HG02759 (cell line): ENCODE results near the gene SAXO2.
"Not testable (repeated sequence)": the region's sequence is repeated elsewhere in the genome, so short reads cannot be mapped to it uniquely, and the experiment has no call there.

Source experiments
- ATAC-seq: cut with Tn5 transposase; IDR thresholded peaks from one replicate; pipeline ENCODE4 v1.9.1; 2021; ENCODE audit warnings: mild to moderate bottlenecking, moderate library complexity; ENCODE audit not compliant: unreplicated experiment

The SAXO2 gene, protein sequence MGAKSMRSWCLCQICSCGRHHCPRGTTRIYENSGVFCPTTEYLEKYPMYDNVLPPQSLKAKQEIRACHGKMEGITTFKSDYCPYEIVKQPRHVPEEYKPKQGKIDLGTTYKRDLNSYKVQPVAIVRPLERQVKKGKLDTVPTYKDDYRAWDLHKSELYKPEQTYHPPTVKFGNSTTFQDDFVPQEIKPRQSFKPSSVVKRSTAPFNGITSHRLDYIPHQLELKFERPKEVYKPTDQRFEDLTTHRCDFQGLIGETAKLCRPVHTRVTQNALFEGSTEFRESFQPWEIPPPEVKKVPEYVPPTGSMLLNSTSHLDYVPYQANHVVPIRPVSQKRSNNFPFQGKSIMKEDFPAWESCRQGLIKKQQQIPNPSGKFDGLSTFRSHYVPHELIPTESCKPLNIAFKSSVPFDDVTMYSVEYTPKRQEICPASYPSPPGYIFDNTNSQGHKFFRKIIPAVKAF

DNA sequence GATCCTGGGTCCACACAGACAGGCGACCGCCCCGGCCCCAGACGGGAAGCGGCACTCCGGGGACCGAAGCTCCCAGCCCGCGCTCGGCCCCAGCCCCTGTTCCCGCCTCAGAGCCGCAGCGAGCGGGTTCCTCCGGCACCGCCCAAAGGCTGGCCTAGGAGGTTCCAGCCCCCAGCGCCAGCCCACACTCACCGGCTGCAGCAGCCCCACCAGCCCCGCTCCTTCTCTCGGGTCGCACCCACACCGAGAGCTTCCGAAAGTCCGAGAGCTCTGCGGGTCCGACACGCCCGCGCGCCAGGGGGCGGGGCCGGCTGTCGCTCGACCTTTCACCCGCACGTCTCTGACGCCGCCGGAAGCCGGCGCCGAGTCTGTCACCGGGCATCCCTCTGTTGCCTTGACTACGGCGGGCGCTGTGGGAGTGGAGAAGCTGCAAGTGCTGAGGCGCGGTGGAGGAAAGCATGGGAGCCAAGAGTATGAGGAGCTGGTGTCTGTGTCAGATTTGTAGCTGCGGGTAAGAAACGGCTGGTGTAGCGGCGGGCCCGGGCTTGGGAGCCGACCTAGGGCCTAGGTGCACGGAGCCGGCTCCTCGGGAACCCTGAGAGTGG is at the start of gene SAXO2, which contains the start of gene EFL1:
SAXO2 (plus strand) TSS at position 397 of the 605 bp plus-strand sequence; CDS start at position 459, 62 bp downstream.
EFL1 (minus strand) TSS at position 313 of the 605 bp plus-strand sequence. CDS start 956 bp downstream, outside the sequence.
- peak; percentile 95 for ATAC-seq

DNA sequence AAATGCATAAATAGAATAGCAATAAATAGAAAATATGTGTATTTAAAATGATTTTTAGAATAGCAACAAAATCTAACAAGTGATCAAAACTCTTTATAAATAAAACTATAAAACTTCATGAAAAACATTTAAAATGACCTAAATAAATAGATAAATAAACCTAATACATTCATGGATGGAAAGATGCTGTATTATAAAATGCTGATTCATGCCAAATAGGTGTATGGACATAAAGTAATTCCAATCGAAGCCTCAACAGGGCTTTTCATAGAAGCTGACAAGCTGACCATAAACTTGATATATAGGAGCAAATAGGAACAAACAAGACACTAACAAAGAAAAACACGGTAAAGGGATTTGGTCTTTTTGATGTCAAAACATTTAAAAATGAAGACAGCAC is 46.5 kb upstream of the SAXO2 start:
- not testable (repeated sequence) for ATAC-seq

DNA sequence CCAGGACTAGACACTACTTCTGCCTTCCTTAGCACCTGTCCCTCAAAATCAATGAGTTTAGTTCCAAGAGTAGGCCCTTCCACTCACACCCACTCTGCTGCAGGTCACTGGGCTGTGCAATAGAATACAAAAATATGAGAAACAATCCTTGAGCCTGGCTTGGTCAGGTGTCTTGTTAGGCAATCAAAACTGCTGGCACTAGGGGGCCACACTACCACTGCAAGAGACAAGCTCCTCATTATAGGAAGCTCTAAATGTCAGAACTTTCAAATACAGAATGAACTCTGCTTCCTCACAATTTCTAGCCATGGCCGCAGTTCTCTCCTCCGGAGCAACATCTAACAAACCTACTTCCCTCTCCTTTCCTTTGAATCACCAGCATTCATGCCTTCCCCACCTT is 41.1 kb upstream of the SAXO2 start:
- not testable (repeated sequence) for ATAC-seq

DNA sequence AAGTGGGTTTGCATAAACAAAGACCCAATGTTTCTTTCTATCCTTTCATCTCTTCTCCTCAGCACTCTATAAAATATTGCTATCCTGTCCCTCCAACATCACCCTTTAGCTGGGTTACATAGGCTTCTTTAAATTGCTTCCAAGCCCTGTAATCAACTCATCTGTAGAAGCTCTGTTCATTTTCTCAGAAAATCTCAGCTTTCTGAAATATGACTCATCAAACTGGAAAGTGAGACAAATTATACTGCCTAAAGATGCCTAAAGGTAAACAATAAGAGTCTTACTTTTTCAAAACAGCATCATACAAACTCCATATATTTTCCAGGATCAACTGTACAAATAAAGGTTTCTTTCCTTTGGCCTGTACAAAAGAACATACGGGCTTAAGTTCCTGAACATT is 33.9 kb upstream of the SAXO2 start:
- ATAC-seq, result no peak

DNA sequence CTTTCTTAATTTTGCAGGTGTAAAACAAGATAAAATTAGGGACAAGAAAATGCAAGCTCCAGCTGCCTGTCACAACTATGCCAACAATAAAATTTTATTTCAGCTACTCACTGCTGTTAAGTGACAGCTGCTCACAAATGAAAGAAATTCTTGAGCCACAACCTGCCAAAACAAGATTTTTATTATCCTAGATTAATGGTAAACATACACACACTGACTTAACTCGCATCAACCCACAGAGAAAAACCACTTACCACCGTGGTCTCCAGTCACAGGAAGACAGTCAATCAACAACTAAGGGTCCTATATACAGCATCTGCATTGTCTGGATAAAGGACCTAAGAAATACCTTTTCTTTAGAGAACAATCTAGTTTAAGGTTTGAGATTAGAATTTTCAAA is 31.4 kb upstream of the SAXO2 start:
- no peak for ATAC-seq

GRCh38 chr15:82231842-82232241 is 30.8 kb upstream of the SAXO2 start:
- no peak for ATAC-seq

GRCh38 chr15:82237944-82238534 is 24.6 kb upstream of the SAXO2 start:
- ATAC-seq, result not testable (repeated sequence)

DNA sequence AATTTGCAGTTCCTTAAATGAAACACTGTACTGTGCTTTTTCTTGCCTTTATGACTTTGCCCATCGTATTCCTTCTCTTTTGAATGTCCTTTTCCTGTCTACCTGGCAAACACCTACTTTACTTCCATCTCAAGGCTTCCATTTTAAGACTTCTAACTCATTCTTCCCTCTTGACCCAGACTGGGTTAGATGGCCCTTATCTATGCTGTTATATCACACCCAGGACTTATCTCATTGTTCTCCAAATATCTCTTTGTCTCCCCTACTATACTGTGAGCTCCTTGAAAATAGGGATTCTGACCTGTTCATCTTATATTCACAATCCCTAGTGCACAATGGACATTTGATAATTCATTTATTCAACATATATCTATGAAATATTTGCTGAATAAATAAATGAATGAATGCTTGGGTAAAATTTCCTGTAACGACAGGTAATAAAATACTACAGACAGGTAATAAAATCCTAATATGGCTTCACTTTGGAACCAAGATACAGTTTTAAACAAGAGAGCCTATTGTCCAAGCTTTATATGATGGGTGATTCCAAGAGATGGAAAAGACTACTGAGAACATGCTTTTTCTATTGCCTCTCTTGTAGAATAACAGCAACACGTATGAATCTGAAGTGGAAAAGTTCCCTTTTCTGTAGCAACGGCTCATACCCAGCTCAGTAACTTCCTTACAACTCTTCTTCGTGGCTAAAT is 22.8 kb upstream of the SAXO2 start:
- ATAC-seq, result no peak

- ATAC-seq, result not testable (repeated sequence)
Measured at GRCh38 chr15:82241836-82242499, 20.6 kb upstream of the SAXO2 start.

DNA sequence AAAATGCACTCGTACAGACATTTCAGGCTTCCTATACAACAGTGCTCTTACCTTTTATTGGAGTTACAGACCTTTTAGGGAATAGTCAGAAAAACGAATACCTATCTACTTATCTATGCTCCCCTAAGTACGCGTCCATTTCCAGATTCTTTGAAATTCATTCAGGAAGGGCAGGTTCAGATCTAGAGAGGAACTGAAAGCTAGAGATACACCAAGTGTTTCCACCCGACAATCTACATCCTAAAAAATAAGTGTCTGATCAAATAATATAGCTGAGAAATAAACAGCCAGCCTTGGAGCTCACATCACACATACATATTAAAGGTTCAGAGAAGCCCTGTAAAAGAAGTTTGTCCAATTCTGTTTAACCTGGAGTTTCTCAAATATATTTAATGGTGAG is 19.0 kb upstream of the SAXO2 start:
- not testable (repeated sequence) for ATAC-seq

DNA sequence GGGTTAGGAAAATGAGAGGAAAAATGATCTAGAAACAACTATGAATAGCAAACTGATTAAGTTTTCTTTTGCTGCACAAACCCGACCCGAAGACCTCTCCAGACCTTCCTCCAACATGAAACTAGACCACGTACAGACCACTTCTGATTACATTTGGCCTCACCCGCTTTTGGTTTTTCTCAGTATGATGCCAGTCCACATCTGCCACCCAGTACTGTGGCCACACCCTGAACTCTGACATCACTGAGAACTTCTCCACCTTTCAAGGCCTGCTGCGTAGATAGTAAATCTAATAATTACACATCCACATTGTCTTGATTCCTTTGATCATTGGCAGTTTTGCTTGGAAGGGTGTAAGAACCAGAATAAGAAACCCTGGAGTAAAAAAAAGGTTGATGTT is 16.7 kb upstream of the SAXO2 start:
- ATAC-seq, result not testable (repeated sequence)

- ATAC-seq, result not testable (repeated sequence)
Measured at GRCh38 chr15:82248261-82248660, 14.4 kb upstream of the SAXO2 start.

DNA sequence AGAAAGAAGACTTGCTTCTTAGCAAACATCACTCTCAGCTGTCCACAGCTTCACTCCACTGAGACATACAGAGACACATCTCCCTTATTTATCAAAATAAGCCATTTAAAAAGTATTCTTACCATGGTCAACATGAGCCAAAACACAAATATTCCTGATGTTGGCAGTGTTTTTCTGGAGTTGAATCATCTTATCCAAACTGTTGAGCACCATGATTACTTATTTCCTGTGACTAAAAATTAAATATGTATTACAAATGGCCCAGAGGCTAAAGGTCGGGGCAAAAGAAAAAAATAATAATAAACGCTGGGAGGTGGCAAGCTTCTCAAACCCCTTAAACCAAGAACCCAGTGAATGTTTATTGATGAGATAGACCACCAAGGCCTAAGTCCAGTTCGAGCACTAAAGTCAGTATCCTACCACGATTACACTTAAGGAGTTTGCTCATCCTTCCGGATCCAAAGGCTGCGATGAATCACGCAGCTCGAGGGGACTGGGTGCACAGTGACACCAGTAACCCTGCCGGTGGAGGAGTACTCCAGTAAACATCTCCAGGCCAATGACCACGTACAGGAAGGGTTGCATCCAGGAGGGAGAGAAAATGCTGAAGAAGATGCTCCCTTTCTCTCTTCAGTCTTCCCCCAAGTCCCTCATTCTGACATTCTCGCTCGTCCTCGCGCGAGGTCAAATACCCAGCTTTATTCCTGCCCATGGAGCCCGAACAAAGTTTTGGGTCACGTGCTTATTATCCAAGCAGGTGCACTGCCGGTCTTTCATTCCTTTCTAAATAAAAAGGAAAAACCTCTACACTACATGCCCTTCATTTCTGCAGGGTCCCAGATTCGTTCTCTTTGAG is 824 bp upstream of the SAXO2 start:
- ATAC-seq, result peak; percentile 19

- no peak for ATAC-seq
Measured at GRCh38 chr15:82263350-82263749, 732 bp downstream of the SAXO2 start.

- ATAC-seq, result not testable (repeated sequence)
Measured at GRCh38 chr15:82267137-82267536, 4.5 kb downstream of the SAXO2 start.

DNA sequence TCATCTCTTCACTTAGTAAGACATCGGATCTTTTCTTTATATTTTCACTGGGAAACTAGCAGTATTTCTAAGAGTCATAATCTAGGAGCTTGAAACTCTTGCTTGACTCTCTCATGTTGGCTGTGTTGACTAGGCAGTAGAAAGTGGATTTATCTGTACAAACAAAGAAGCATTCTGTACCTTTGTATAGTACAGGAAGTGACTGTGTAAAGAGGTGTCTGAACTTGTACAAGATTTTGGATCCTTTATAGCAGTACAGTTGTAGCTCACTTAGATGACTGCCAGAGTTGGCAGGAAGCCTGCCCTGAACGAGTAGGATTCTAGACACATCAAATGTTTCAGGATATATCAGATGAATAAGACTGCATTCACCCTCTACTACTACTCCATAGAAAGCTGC is 5.8 kb downstream of the SAXO2 start:
- ATAC-seq, result not testable (repeated sequence)

DNA sequence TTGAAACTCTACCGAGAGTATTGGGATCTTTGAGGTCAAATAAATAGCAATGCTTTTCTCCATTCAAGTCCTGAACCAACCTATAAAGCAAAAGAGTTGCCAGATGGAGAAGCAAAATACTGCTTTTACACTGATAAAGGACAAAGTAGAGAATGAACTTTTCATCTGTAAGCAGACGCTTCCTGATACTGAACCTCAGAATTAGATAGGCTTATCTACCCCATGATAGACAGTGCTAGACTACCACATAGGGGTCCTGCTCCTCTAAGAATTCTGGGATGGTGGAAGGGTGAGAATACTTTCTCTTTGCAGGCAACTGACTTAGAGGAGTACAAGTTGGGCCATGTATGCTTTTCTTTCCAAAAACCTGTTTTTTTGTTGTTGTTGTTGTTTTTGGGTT is 9.5 kb downstream of the SAXO2 start:
- no peak for ATAC-seq

- ATAC-seq, result no peak
Measured at GRCh38 chr15:82275410-82275809, 12.8 kb downstream of the SAXO2 start.

- ATAC-seq, result not testable (repeated sequence)
Measured at GRCh38 chr15:82281276-82281675, 18.7 kb downstream of the SAXO2 start.

DNA sequence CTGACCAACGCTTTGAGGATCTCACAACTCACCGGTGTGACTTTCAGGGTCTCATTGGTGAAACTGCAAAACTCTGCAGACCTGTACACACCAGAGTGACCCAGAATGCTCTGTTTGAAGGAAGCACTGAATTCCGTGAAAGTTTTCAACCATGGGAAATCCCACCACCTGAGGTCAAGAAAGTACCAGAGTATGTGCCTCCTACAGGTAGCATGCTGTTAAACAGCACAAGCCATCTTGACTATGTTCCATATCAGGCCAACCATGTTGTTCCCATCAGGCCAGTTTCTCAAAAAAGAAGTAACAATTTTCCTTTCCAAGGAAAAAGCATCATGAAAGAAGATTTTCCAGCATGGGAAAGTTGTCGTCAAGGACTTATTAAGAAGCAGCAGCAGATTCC is 19.8 kb downstream of the SAXO2 start:
- ATAC-seq, result not testable (repeated sequence)
